K562 (cell line): ENCODE data around the gene IL1R1. TPM values are rescaled to one million over a fixed set of nuclear protein-coding genes. Genes with fewer than 3 reads are reported as not detected.

Experiments
- ADNP ChIP-seq: fragments of 200-800 bp; sonication (Bioruptor generic); IDR thresholded peaks from 2 replicates; pipeline ENCODE4 v1.6.1; 2016; ENCODE audit warnings: missing genetic modification characterization, missing compliant biosample characterization
- CBX1 ChIP-seq: sonication (generic); IDR thresholded peaks from 2 replicates; pipeline ENCODE4 v1.6.1; 2016; ENCODE audit warnings: antibody characterized with exemption, low read depth, mild to moderate bottlenecking
- CHD2 ChIP-seq: IDR thresholded peaks from 2 replicates; pipeline ENCODE4 v1.6.1; 2011; ENCODE audit warnings: low read depth, low read length
- CSDE1 ChIP-seq, 2 experiments: fragments of 450-650 bp; IDR thresholded peaks; 2 replicates each; pipeline ENCODE4 v1.6.1; 2016; ENCODE audit warnings: mild to moderate bottlenecking in 1 of 2
- ELF4 ChIP-seq: fragments of 450-650 bp; formaldehyde crosslinking; IDR thresholded peaks from 2 replicates; pipeline ENCODE4 v1.4.0; 2022; ENCODE audit warnings: missing genetic modification characterization
- FOXA3 ChIP-seq, 2 experiments: fragments of 450-650 bp in 1 of 2; sonication (generic) in 1 of 2; formaldehyde crosslinking; IDR thresholded peaks in 1 of 2; conservative IDR thresholded peaks in 1 of 2; 2 replicates each; pipeline versions ENCODE4 v1.4.0 to v1.8.0; 2020 to 2022; ENCODE audit warnings: mild to moderate bottlenecking in 2 of 2, missing genetic modification reagents in 1 of 2
- HMGN3 ChIP-seq: IDR thresholded peaks from 2 replicates; pipeline ENCODE4 v1.6.1; 2011; ENCODE audit warnings: borderline replicate concordance, low read depth, mild to moderate bottlenecking, mixed read lengths, low read length; ENCODE audit not compliant: insufficient read length; ENCODE audit errors: extremely low read depth
- MEF2A ChIP-seq: IDR thresholded peaks from 2 replicates; pipeline ENCODE4 v1.6.1; 2011; ENCODE audit warnings: low read depth, mild to moderate bottlenecking, low read length, moderate library complexity; ENCODE audit not compliant: control insufficient read depth
- NBN ChIP-seq: fragments of 450-650 bp; IDR thresholded peaks from 2 replicates; pipeline ENCODE4 v1.6.1; 2016; ENCODE audit warnings: low read depth, mild to moderate bottlenecking
- NFIX ChIP-seq: fragments of 250-450 bp; sonication (Bioruptor Pico); IDR thresholded peaks from 2 replicates; pipeline ENCODE4 v1.4.0; 2020; ENCODE audit warnings: low read depth, mild to moderate bottlenecking, moderate library complexity
- NRF1 ChIP-seq, 2 experiments: fragments of 450-650 bp; IDR thresholded peaks in 1 of 2; conservative IDR thresholded peaks in 1 of 2; 2 replicates each; pipeline ENCODE4 v1.6.1; 2014; ENCODE audit warnings: mild to moderate bottlenecking in 2 of 2
- SAP30 ChIP-seq: fragments of 200-600 bp; sonication (generic); IDR thresholded peaks from 2 replicates; pipeline ENCODE4 v1.6.1; 2012; ENCODE audit warnings: borderline replicate concordance, low read depth, mild to moderate bottlenecking, moderate library complexity, low read length, control low read depth, inconsistent platforms; ENCODE audit not compliant: insufficient read depth, poor library complexity, severe bottlenecking
- SNRNP70 ChIP-seq: fragments of 200-400 bp; formaldehyde crosslinking; optimal IDR thresholded peaks from 2 replicates; pipeline ENCODE3; 2017; ENCODE audit warnings: low read depth, low read length
- TCF3 ChIP-seq: sonication (generic); formaldehyde crosslinking; IDR thresholded peaks from 2 replicates; pipeline ENCODE4 v1.4.0; 2020; ENCODE audit warnings: mild to moderate bottlenecking, missing genetic modification reagents
- TCF7L2 ChIP-seq: fragments of 150-350 bp; IDR thresholded peaks from 2 replicates; pipeline ENCODE4 v1.6.1; 2016; ENCODE audit warnings: low read depth, mild to moderate bottlenecking, low read length, moderate library complexity
- ZNF143 ChIP-seq: sonication (generic); formaldehyde crosslinking; IDR thresholded peaks from 2 replicates; pipeline ENCODE4 v1.9.0; 2022; ENCODE audit warnings: mild to moderate bottlenecking, missing genetic modification reagents
- ZNF263 ChIP-seq: sonication (generic); formaldehyde crosslinking; IDR thresholded peaks from 2 replicates; pipeline ENCODE4 v1.8.0; 2022; ENCODE audit warnings: mild to moderate bottlenecking, missing genetic modification reagents, borderline replicate concordance
- ZNF444 ChIP-seq: fragments of 250-450 bp; sonication (Bioruptor Pico); IDR thresholded peaks from 2 replicates; pipeline ENCODE4 v1.4.0; 2020; ENCODE audit warnings: mild to moderate bottlenecking, moderate library complexity
- ZNF551 ChIP-seq: fragments of 250-450 bp; sonication (Bioruptor Pico); IDR thresholded peaks from 2 replicates; pipeline ENCODE4 v1.5.0; 2021; ENCODE audit warnings: mild to moderate bottlenecking, moderate library complexity
- ZNF778 ChIP-seq: fragments of 450-650 bp; formaldehyde crosslinking; IDR thresholded peaks from 2 replicates; pipeline ENCODE4 v1.4.0; 2020; ENCODE audit warnings: mild to moderate bottlenecking, moderate library complexity
- ZSCAN29 ChIP-seq: fragments of 450-650 bp; IDR thresholded peaks from 2 replicates; pipeline ENCODE4 v1.6.1; 2017
- polyA plus RNA-seq, 8 experiments: library from polyadenylated mRNA; depleted of rRNA in 4 of 8; stranded (reverse) in 5 of 8; unstranded in 3 of 8; fragments of >200 nt; fragmentation: Nextera tagmentation in 2 of 8; fragmentation: Illumina TruSeq in 1 of 8; extraction: Ambion mirVana in 2 of 8; extraction: Trizol in 1 of 8; gene quantifications; 2 replicates each; pipeline versions ENCODE4 v1.2.1 to v1.2.3, GENCODE V29; 2011 to 2014; ENCODE audit warnings: inconsistent platforms in 1 of 8, missing spikeins in 1 of 8
- total RNA-seq, 7 experiments: library from RNA; depleted of rRNA in 6 of 7; stranded (reverse); fragments of >200 nt in 6 of 7; fragmentation: Illumina TruSeq in 2 of 7; extraction: Trizol in 2 of 7; gene quantifications; 2 replicates each; pipeline versions ENCODE4 v1.2.1 to v1.2.3, GENCODE V29; 2011 to 2021; ENCODE audit warnings: low replicate concordance in 1 of 7
- TF ChIP-seq, protein P1 (sequence below): fragments of 450-650 bp; IDR thresholded peaks from 2 replicates; pipeline ENCODE4 v1.6.1; 2014; ENCODE audit warnings: low read depth, mild to moderate bottlenecking, moderate library complexity, borderline replicate concordance
- TF ChIP-seq, protein P2 (sequence below): fragments of 250-450 bp; sonication (Bioruptor Pico); IDR thresholded peaks from 2 replicates; pipeline ENCODE4 v1.4.0; 2020; ENCODE audit warnings: mild to moderate bottlenecking, moderate library complexity, borderline replicate concordance
- TF ChIP-seq, protein P3 (sequence below): IDR thresholded peaks from 2 replicates; pipeline ENCODE4 v1.6.1; 2014; ENCODE audit warnings: antibody characterized with exemption

IL1R1 gene
- total and polyA plus RNA-seq, 9 of the 15 experiments (the other 6 are each of a cell fraction or from before 2014, with no cell fraction given) = 0.81 to 3.9 (median 1.6) TPM

DNA sequence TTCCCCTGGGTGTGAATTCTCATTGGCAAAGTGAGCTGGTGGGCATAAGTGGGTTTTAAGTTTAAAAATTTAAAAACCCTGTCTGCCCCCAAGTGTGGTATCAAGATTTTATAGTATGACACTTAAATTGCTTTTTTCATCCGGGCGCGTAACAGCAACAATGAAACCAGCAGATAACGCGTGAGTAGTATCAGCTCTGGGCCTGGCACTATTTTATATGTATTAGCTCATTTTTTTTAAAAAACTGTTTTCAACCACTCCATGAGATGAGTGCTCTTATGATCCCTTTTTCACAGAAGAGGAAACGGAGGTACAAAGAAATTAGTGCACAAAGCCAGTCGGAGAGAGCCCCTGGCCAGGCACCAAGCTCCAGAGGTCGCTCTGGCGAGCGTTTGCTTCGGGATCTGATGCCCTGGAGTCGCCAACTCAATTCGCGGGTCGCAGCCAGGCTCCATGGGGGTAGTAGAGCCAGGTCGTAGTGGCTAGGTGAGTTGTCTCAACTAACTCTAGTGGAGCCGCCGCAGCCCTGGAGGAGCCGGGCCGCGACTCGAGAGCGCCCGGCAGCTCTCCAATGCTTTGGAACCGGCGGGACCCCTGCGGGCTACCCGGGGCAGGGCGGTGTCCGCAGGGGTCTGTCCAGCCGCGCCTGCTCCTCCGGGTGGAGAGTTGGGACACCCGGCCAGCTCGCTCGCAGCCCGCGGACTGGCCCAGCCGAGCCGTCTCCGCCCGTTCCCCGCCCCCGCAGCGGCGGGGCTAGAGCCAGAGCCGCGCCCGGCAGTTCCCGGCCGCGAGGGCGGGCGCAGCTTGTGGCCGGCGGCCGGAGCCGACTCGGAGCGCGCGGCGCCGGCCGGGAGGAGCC is at the start of gene IL1R1 (continued):
- TF ChIP-seq SNRNP70 = no peak
- no peak for TF ChIP-seq HMGN3
- peak; percentile 32 to 35; a peak in 1 of 4 replicates for TF ChIP-seq NRF1 (conservative IDR thresholded peaks at IDR 0.05 in 1 of 2, IDR thresholded peaks at IDR 0.05 in 1 of 2)
- TF ChIP-seq ELF4 (CRISPR knock-in tag) = no peak
- no peak for TF ChIP-seq SAP30
- TF ChIP-seq NFIX (CRISPR knock-in tag) = no peak
- TF ChIP-seq NBN = no peak
- TF ChIP-seq, protein P1, sequence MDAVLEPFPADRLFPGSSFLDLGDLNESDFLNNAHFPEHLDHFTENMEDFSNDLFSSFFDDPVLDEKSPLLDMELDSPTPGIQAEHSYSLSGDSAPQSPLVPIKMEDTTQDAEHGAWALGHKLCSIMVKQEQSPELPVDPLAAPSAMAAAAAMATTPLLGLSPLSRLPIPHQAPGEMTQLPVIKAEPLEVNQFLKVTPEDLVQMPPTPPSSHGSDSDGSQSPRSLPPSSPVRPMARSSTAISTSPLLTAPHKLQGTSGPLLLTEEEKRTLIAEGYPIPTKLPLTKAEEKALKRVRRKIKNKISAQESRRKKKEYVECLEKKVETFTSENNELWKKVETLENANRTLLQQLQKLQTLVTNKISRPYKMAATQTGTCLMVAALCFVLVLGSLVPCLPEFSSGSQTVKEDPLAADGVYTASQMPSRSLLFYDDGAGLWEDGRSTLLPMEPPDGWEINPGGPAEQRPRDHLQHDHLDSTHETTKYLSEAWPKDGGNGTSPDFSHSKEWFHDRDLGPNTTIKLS = no peak
- no peak for TF ChIP-seq TCF3
- TF ChIP-seq MEF2A = no peak
- no peak for TF ChIP-seq ZNF263 (CRISPR knock-in tag)
- TF ChIP-seq CBX1 = no peak
- no peak for TF ChIP-seq ZNF444 (CRISPR knock-in tag)
- TF ChIP-seq ADNP (tag) = no peak
- TF ChIP-seq, protein P2, sequence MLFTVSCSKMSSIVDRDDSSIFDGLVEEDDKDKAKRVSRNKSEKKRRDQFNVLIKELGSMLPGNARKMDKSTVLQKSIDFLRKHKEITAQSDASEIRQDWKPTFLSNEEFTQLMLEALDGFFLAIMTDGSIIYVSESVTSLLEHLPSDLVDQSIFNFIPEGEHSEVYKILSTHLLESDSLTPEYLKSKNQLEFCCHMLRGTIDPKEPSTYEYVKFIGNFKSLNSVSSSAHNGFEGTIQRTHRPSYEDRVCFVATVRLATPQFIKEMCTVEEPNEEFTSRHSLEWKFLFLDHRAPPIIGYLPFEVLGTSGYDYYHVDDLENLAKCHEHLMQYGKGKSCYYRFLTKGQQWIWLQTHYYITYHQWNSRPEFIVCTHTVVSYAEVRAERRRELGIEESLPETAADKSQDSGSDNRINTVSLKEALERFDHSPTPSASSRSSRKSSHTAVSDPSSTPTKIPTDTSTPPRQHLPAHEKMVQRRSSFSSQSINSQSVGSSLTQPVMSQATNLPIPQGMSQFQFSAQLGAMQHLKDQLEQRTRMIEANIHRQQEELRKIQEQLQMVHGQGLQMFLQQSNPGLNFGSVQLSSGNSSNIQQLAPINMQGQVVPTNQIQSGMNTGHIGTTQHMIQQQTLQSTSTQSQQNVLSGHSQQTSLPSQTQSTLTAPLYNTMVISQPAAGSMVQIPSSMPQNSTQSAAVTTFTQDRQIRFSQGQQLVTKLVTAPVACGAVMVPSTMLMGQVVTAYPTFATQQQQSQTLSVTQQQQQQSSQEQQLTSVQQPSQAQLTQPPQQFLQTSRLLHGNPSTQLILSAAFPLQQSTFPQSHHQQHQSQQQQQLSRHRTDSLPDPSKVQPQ (CRISPR knock-in tag) = no peak
- no peak for TF ChIP-seq CHD2
- TF ChIP-seq ZNF551 (CRISPR knock-in tag) = no peak
- TF ChIP-seq, protein P3, sequence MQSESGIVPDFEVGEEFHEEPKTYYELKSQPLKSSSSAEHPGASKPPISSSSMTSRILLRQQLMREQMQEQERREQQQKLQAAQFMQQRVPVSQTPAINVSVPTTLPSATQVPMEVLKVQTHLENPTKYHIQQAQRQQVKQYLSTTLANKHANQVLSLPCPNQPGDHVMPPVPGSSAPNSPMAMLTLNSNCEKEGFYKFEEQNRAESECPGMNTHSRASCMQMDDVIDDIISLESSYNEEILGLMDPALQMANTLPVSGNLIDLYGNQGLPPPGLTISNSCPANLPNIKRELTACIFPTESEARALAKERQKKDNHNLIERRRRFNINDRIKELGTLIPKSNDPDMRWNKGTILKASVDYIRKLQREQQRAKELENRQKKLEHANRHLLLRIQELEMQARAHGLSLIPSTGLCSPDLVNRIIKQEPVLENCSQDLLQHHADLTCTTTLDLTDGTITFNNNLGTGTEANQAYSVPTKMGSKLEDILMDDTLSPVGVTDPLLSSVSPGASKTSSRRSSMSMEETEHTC = no peak
- TF ChIP-seq ZSCAN29 = no peak
- TF ChIP-seq FOXA3 (CRISPR knock-in tag; conservative IDR thresholded peaks at IDR 0.05 in 1 of 2, IDR thresholded peaks at IDR 0.05 in 1 of 2) = no peak
- TF ChIP-seq ZNF143 = no peak
- TF ChIP-seq CSDE1 (IDR thresholded peaks at IDR 0.05) = no peak
- TF ChIP-seq TCF7L2 = no peak
- no peak for TF ChIP-seq ZNF778 (CRISPR knock-in tag)
